ENCODE data around the gene PLB1. TPM values are rescaled to one million over a fixed set of nuclear protein-coding genes. Genes with fewer than 3 reads are reported as not detected.

PLB1 gene
- total RNA-seq, 1 donor from 2014 or later, result 1.9 TPM

DNA sequence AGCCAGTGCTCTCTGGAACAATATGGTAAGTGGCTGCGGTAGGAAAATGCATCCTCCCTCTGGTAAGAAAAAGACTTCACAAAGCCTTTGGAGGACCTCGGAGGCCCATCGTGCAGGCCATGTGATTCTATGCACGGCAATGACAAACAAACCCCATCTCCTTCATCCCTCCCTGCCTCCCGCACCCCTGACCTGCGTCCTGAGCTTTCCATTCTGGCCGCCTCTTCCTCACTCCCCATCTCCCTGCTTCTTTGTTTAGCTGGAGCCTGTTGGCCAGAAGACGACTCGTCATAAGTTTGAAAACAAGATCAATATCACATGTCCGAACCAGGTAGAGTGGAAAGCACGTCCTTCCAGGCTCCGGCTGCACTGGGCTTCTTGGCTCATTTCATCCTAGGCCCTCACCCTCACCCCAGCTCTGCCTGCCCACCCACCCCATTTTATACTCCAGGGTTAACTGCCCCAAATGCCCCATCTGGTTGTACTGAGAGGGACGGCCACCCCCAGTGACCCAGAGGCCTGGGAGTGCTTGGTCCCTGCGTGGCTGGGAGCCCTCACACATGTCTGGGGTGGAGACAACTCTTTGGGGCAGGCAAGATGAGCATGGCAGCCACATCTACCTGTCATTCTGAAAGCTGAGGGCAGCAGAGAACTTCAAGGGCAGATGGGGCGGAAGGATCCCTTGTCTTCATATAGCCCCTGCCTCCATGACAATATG is 94.0 kb downstream of the PLB1 start:
- DNase-seq (ENCODE audit: low spot score), result no peak

DNA sequence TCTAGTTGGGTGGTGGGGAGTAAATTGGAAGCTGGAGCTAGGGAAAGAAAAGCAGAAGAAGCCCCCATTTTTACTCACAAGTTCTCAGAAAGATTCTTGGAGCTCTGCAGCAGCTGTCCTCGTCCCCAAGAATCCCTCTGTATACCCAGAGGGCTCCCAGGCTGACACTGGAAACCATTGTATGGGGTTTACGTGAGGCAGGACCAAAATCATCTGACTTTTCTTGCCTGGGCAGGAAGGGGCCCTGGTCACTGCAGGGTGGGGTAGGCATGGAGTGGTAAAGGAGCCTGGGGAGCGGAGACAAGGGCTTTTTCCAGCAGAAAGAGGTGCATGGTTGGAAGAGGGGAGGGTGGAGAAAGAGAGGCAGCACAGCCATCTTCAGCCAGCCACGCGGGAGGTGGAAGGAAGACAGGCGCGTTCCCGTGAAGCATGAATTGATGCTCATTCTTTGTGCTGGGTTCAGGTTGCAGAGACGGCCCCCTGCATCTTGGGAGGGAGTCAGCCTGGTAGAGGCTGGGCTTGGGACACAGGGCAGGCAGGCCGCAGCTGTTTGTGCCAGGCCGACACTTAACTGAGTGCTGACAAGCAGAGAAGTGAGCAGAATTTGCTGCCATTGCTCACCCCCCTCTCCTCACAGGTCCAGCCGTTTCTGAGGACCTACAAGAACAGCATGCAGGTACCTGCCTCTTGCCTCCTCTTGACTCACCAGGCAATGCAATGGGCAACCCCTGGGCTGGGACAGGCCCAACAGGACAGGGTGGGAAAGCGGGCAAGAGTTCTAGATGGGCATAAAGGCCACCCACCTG is 94.8 kb downstream of the PLB1 start:
- no peak for DNase-seq (ENCODE audit: low spot score)

DNA sequence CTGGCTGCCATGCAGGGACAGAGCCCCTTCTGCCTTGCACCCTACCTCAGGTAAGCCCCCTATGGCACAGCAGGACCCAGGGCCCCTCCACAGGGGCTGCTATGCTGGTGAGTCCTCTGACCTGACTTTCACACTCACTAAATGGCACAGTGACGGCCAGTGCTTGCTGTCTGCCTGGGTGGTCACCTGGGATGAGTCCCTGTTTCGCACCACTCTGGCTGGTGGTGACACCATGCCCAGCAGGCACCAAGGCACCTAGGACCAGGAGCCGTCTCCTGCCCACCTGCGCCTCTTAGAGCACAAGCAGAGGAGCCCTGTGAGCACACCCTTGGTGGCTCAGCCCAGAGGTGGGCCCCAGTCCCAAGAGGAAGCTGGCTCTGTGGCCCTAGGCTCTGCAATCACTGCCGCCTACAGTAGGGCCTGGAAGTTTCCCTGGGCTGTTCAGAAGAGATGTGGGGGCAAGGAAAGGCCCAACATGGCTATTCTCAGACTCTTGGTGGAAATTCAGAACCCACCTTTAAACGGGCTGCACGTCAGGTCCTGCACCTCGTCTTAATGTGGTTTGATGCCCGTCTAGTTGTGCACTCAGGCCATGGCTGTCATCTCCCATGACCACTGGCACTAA is 96.0 kb downstream of the PLB1 start:
- DNase-seq (ENCODE audit: low spot score), result no peak

DNA sequence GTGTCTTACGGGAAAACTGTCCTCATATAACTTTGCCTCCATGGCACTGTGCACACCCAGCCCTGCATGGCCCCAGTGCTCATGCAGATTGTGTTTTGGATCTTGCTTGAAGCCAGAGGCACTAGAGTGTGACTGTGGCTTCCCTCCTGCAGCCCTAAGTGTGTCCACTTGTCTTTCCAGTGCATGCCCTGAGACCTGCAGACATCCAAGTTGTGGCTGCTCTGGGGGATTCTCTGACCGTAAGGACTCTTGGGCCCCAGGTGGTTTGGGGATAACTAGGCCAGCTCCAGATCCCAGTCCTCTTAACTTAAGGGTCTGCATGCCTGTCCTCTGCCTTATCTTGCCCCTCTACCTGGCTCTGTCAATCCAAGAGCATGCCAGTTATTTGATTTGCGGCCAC is 96.6 kb downstream of the PLB1 start:
- no peak for DNase-seq (ENCODE audit: low spot score)

DNA sequence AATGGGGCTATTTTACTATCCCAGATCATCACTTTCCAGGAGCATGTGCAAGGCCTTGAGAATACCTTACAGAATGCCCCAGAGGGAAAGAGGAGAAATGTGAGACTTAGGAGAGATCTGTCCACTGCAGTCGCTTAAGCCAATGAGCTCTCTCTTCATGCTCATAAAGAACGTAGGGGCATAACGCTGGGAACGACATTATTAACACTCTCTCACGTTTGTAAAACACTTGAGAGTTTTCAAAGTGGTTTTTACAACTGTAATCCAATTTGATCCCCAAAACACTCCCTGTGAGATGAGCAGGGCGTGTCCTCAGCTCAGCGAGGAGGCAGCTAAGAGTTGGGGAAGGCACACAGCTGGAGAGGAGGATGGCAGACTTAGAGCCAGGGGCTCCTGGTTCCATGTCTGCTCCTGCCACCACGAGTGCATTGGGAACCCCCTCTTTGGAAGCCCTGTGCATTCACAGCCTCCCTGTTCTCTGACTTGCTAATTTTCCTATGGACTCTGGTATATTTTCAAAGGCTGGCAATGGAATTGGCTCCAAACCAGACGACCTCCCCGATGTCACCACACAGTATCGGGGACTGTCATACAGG is 97.4 kb downstream of the PLB1 start:
- peak; percentile 71 for DNase-seq (ENCODE audit: low spot score)

DNA sequence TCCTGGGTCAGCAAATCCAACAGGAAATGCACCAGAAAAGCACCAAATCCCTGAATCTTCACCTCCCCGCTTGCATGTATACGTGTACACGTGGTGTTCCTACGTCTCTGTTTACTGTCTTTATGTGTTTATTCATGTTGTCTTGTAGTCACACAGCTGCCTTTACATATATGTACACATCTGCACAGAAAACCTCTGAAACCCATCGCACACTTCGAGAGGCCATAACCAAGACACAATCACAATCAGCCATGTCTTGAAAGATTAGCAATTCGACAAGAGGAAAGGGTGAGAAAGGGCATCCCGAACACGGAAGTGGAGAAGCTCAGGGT is 98.1 kb downstream of the PLB1 start:
- DNase-seq (ENCODE audit: low spot score), result peak; percentile 64

DNA sequence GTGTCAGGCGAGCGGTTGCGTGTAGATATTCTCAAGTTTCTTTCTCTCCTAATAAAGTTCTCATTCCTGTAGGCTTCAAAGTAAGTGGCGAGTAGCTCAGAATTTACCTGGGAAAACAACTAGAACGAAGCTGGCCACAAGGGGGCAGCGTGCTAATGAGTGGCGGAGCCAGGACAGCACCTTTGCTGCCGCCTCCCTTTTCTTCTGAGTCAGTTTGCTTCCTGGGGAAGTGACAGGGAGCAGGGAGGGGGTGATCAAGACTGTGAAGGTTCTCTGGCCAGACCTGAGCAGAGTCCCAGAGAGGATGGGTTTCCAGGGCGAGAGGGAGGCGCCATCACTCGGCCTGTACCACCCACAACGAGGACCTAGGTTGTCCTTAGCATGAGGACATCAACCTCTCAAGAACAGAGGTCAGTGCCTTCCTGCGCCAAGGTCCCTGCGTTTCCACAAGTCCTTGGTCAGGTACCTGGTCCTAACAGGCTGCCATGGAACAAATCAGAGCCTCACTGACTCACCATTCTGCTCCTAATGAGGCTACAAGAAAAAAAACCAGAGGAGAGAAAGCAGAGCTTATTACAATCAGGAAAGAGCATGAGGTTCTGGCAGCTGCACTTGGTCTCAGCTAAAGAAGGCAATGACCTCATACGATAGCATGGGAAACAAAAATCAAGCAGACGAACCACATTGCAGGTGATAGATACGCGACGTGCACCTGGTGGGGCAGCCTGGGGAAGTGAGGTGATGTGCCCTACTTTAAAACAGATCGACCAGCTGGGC is 98.7 kb downstream of the PLB1 start:
- peak; percentile 87 for DNase-seq (ENCODE audit: low spot score)

DNA sequence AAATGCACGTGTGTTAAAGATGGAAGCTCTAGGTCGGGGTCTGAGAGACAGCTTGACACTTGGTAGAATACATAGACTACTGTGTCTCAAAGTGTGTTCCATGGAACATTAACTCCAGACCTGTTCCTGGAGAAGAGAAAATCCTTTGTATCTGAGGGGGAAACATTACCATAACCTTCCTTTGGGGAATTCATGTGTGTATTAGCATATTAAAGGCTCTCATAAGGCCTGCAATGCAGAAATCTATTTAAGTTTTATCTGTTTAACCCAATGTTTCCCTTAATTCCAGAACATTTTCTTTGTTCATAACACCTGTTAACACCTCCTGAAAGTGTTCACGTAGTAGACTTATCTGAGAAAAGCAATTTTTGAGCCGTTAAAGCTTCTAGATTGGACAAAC is 99.5 kb downstream of the PLB1 start:
- no peak for DNase-seq (ENCODE audit: low spot score)

DNA sequence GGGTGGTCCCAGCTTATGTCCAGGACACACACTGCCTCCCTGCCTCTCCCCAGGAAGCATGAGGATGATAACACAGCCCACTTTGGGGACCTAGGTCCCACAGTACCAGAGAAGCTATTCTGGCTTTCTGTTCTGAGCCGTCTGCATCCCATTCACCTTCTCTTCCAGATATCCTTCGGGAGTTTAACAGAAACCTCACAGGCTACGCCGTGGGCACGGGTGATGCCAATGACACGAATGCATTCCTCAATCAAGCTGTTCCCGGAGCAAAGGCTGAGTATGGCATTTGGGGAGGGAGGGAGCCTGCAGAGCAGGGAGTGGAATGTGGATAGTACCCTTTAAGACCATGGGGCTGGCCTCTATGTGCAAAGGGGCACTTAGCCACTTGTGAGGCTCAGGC is 102.6 kb downstream of the PLB1 start:
- DNase-seq (ENCODE audit: low spot score), result no peak

DNA sequence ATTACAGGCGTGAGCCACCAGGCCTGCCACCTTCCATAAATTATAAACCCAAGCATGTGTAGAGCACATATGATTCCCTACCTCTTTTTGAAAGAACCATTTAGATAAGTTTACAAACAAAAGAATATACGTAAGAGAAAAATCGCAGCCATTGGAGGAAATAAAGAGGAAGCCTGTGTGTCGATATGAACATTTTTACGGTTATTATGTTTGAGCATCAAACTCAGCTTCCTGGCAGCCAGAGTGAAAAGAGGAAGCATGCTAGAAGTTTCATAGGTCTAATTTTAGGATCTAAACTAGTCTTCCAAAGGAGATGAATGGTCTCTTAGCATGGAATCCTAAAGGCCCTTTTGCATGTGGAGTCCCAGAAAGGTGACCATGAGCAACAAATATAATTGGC is 104.3 kb downstream of the PLB1 start:
- DNase-seq (ENCODE audit: low spot score), result no peak

DNA sequence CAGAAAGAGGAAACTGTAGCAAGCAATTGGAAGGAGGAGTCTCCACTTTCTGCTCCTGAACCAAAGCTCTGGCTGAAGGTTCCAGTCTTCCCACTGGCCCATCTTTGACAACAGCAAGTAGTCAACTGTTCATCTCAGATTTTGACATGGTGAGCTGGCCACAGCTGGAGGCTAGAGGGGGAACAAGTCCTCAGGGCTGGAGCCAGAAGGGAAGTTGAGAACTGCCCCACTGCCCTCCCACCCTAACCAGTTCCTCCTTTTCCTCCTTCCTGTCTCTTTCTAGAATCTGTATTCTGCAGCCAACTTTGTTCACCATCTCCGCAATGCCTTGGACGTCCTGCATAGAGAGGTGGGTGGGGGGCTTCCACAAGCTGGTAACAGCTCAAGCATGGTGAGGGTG is 105.8 kb downstream of the PLB1 start:
- DNase-seq (ENCODE audit: low spot score), result no peak

DNA sequence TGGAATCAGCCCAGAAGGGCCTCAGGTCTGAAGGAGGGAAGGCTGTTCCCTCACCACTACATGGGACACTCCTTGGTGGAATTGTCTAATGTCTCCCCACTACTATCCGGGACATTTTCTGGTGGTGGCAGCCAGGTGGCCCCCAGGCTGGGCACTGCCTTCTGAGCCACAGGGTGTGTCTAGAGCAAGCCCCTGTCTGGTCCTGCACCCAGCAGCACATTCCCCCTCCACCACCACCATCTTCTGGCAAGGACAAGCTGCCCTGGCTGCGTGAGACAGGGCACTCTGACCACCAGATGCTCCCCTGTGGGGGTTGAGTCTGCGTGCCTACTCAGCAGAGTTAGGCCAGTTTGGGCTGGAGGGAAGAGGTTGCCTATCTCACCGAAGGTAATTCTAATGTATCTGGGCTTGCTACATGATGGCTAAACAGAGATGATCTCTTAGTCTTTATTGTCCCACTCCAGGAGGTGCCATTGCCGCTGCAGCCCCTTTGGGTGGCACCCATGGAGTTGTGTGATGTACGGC is 106.3 kb downstream of the PLB1 start:
- DNase-seq (ENCODE audit: low spot score), result no peak

DNA sequence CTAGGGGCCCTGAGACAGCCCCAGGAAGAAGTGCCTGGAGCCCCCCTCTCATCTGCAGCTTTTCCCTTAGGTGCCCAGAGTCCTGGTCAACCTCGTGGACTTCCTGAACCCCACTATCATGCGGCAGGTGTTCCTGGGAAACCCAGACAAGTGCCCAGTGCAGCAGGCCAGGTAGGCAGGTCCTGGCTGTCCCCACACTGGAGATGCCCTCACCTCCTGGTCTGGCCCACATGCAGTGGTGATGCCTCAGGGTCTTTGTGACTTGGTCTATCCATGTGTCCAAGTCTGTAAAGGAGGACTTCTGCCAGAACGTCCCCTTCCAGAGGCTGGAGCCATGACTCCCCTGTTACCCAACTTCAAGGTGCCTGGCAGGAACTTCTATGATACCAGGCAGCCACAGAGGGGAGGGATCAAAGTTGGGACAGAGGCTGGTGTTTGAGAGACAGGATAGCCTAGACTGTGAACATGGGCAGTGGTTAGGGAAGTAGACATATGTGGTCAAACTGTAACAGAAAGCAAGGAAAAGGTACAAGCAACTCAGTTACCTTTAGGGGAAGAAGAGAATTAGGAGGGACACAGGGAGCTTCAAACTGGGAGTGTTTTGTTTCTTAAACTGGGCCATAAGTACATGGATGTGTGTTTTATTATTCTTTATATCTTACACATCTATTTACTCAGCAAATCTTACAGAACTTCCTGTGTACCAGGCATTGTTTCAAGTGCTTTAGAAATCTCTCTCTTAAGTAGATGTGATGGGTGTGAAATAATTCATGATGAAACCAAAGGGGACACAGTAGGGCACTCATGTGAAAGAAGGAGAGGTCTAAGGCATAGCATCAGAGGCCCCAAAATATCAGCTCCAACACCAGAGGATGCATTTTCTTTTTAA is 107.1 kb downstream of the PLB1 start:
- no peak for DNase-seq (ENCODE audit: low spot score)

DNA sequence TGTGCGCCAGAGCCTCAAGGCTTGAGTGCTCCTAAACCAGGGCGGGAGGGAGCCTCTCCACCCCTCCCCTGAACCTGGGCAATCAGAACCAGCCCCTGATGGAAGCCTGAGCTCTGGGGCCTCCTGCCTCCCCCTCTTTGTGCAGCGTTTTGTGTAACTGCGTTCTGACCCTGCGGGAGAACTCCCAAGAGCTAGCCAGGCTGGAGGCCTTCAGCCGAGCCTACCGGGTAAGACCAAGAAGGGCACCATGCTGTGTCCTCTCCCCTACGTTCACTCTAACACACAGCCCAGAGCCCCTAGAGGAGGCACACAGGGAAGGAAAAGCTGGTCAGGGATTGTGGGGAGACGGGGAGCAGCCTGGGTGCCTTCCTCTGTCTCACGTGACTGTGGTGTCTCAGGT is 108.0 kb downstream of the PLB1 start:
- DNase-seq (ENCODE audit: low spot score), result no peak

DNA sequence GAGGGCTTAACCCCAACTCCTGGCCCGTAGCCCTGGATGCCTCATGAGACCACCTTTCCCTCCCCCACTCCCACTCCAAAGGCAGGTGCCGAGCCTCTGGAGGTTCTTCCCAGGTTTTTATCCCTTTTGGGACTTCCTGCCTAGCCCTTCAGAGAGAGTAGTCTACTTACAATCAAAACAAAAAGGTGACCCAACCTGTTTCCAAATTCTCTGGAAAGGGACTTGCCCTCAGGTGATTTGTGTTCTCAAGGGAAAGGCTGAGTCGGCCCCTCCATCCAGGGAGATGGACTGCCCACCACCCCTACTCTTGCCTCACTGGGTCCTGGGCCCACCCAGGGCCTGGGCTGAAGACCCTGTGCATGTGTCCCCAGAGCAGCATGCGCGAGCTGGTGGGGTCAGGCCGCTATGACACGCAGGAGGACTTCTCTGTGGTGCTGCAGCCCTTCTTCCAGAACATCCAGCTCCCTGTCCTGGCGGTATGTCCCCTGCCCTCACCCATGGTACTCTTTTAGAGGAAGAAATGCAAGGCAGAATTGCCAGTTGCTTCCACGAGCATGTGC is 108.5 kb downstream of the PLB1 start:
- DNase-seq (ENCODE audit: low spot score), result no peak

DNA sequence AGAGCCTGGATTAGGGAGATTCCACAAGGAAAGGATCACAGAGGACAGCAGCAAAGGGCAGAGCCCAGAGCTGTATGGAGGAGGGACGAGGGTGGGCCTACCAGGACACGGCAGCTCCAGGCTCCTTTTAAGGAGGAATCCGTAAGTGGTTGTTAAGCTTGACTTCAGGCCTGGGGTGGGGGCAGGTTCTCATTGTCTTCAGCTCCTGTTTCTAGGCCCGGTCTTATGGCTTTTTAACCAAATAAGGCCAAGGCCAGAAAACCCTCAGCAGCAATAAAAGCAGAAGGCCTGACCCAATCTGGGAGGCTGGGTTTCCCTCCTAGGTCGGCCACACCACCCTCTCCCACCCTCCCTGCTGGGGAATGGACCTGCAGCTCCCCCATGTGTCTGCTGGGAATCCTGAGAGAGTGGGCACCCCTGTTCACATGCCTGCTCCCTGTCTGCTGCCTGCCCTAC is 111.2 kb downstream of the PLB1 start:
- peak; percentile 93 for DNase-seq (ENCODE audit: low spot score)

DNA sequence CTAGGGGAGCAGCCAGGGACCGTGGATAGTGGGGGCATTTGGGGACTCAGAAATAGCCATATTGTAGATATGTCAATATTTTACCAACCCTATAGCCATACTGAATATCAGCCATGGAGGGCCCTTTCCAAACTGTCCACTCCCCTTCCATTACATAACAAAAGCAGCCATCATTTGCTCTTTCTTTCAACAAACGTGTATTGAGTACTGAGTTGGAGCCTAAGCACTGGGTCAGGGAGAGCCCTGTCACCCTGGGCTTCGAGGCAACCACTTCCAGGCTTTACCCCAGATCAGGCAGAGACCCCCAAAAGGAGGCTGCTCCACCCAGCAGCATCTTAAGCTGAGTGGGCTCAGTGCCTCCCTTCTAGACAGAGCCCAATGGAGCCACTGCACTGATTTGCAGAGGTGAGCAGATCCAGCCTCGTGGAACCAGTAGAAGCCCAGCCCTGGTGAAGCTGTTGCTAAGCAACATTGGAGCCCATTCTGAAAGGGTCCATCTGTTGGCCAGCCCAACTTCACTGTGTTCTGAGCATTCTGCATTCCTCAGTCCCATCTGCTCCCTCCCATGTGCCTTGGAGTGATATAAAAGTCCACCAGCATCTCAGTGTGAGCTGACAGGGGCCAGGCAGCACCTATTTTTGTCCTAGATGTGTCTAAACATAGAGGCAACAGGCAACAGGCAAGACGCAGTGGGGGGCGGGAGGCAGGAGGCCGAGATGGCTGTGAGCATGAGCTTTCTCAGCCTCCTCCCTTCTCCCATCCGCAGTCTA is 112.1 kb downstream of the PLB1 start:
- no peak for DNase-seq (ENCODE audit: low spot score)

DNA sequence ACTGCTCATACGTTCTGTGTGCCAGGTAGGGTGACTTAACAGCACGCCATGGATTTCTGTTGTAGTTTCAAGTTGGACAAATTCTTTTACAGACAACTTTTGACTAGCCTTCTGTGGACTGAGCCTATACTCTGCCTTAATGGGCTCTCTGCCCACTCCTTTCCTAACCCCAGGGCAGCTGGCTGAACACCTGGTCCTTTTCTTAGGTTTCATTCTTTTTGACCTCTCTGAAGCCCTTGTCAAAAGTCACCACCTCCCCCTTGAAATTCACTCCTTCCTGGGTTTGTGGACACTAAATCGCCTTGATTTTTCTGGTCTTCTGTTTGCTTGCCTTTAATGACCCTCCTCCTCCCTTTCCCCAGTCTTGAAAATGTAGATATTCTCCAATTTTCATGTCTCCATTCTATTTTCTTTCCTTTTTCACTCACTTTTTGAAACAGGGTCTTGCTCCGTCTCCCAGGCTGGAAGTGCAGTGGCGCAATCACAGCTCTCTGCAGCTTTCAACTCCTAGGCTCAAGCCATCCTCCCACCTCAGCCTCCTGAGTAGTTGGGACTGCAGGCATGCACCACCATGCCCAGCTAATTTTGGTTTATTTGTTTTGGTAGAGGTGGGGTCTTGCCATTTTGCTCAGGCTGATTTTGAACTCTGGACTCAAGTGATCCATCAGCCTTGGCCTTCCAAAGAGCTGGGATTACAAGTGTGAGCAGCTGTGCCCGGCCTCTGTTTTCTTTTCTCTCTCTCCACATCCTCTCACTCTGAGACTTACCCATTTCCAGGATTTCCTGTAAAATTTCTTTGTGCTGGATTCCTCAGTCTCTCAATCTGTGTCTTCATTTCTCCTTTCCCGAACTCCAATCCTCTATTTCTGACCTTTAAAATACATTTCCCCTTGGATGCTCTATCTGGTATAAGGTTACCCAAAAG is 112.9 kb downstream of the PLB1 start:
- DNase-seq (ENCODE audit: low spot score), result no peak
